GM12892 (cell line): ENCODE data around the gene INPP5A.

Experiments used
- POLR2A ChIP-seq: IDR thresholded peaks from 2 replicates; pipeline ENCODE4 v1.6.1; 2011; ENCODE audit warnings: low read depth, low read length, control low read depth
- POLR2AphosphoS5 ChIP-seq: IDR thresholded peaks from 2 replicates; pipeline ENCODE4 v1.6.1; 2011; ENCODE audit warnings: low read depth, low read length, control low read depth
- TAF1 ChIP-seq: IDR thresholded peaks from 2 replicates; pipeline ENCODE4 v1.6.1; 2011; ENCODE audit warnings: low read depth, mild to moderate bottlenecking, control low read depth, low read length, borderline replicate concordance

- TF ChIP-seq POLR2AphosphoS5, result no peak
- TF ChIP-seq POLR2A, result no peak
- TF ChIP-seq TAF1, result no peak
These were observed 97.3 kb downstream of the INPP5A start for GRCh38 chr10:132634947-132635271.
